SK-N-SH treated with all-trans-retinoic acid at 6 μM for 48 hours (cell line): Measurements from ENCODE around the gene PLXNB1.

Source experiments
- ATAC-seq: fragments of 200-7000 bp; cut with Tn5 transposase; 3 replicates; pipeline ENCODE4 v1.9.1; 2020; ENCODE audit warnings: mild to moderate bottlenecking, moderate library complexity
- ARNTL ChIP-seq: fragments of 450-650 bp; formaldehyde crosslinking; IDR thresholded peaks from 2 replicates; pipeline ENCODE4 v1.5.0; 2020; ENCODE audit warnings: low read depth, mild to moderate bottlenecking, moderate library complexity, borderline replicate concordance
- BACH2 ChIP-seq: fragments of 250-450 bp; sonication (Bioruptor Pico); IDR thresholded peaks from 2 replicates; pipeline ENCODE4 v1.9.0; 2021; ENCODE audit warnings: mild to moderate bottlenecking, borderline replicate concordance
- CREB5 ChIP-seq: fragments of 250-450 bp; sonication (Bioruptor Pico); IDR thresholded peaks from 2 replicates; pipeline ENCODE4 v1.5.1; 2020; ENCODE audit warnings: low read depth, mild to moderate bottlenecking, moderate library complexity
- CSDC2 ChIP-seq: fragments of 250-450 bp; sonication (Bioruptor Pico); IDR thresholded peaks from 2 replicates; pipeline ENCODE4 v1.5.0; 2020; ENCODE audit warnings: mild to moderate bottlenecking, moderate library complexity
- CSRNP3 ChIP-seq: fragments of 250-450 bp; sonication (Bioruptor Pico); IDR thresholded peaks from 2 replicates; pipeline ENCODE4 v1.5.1; 2021; ENCODE audit warnings: mild to moderate bottlenecking, moderate library complexity
- ESRRG ChIP-seq: fragments of 250-450 bp; sonication (Bioruptor Pico); IDR thresholded peaks from 2 replicates; pipeline ENCODE4 v1.6.1; 2021; ENCODE audit warnings: mild to moderate bottlenecking
- GLIS3 ChIP-seq: fragments of 250-450 bp; sonication (Bioruptor Pico); IDR thresholded peaks from 2 replicates; pipeline ENCODE4 v1.5.0; 2020; ENCODE audit warnings: mild to moderate bottlenecking, moderate library complexity
- ISL1 ChIP-seq: fragments of 250-450 bp; sonication (Bioruptor Pico); IDR thresholded peaks from 2 replicates; pipeline ENCODE4 v2.1.2; 2022; ENCODE audit warnings: mild to moderate bottlenecking, moderate library complexity
- OSR1 ChIP-seq: fragments of 250-450 bp; sonication (Bioruptor Pico); IDR thresholded peaks from 2 replicates; pipeline ENCODE4 v1.8.0; 2022; ENCODE audit warnings: moderate library complexity, mild to moderate bottlenecking, inconsistent platforms
- PATZ1 ChIP-seq: fragments of 250-450 bp; sonication (Bioruptor Pico); IDR thresholded peaks from 2 replicates; pipeline ENCODE4 v1.8.0; 2020; ENCODE audit warnings: mild to moderate bottlenecking, moderate library complexity, borderline replicate concordance
- PPARA ChIP-seq: fragments of 250-450 bp; sonication (Bioruptor Pico); IDR thresholded peaks from 2 replicates; pipeline ENCODE4 v1.5.0; 2020; ENCODE audit warnings: mild to moderate bottlenecking, borderline replicate concordance
- RARB ChIP-seq: fragments of 250-450 bp; sonication (Bioruptor Pico); IDR thresholded peaks from 2 replicates; pipeline ENCODE4 v1.8.0; 2021; ENCODE audit warnings: mild to moderate bottlenecking, moderate library complexity
- SNAI2 ChIP-seq: fragments of 250-450 bp; sonication (Bioruptor Pico); IDR thresholded peaks from 2 replicates; pipeline ENCODE4 v1.5.0; 2020; ENCODE audit warnings: mild to moderate bottlenecking, moderate library complexity
- TCF4 ChIP-seq: fragments of 250-450 bp; sonication (Bioruptor Pico); IDR thresholded peaks from 2 replicates; pipeline ENCODE4 v1.8.0; 2021; ENCODE audit warnings: mild to moderate bottlenecking, moderate library complexity, borderline replicate concordance
- TOX ChIP-seq: fragments of 250-450 bp; sonication (Bioruptor Pico); IDR thresholded peaks from 2 replicates; pipeline ENCODE4 v1.8.0; 2021; ENCODE audit warnings: mild to moderate bottlenecking, moderate library complexity, borderline replicate concordance
- TSHZ2 ChIP-seq: fragments of 250-450 bp; sonication (Bioruptor Pico); IDR thresholded peaks from 2 replicates; pipeline ENCODE4 v1.5.0; 2020; ENCODE audit warnings: mild to moderate bottlenecking, moderate library complexity
- ZC3H10 ChIP-seq: fragments of 250-450 bp; sonication (Bioruptor Pico); IDR thresholded peaks from 2 replicates; pipeline ENCODE4 v1.5.1; 2021; ENCODE audit warnings: mild to moderate bottlenecking, moderate library complexity
- ZFP30 ChIP-seq: fragments of 450-650 bp; formaldehyde crosslinking; IDR thresholded peaks from 2 replicates; pipeline ENCODE4 v1.5.0; 2022; ENCODE audit warnings: mild to moderate bottlenecking, moderate library complexity
- ZNF565 ChIP-seq: fragments of 450-650 bp; formaldehyde crosslinking; conservative IDR thresholded peaks from 2 replicates; pipeline ENCODE4 v1.5.0; 2020; ENCODE audit warnings: low read depth, mild to moderate bottlenecking, moderate library complexity
- ZNF70 ChIP-seq: fragments of 450-650 bp; formaldehyde crosslinking; IDR thresholded peaks from 2 replicates; pipeline ENCODE4 v1.5.0; 2020; ENCODE audit warnings: mild to moderate bottlenecking, moderate library complexity
- ZNF8 ChIP-seq: fragments of 450-650 bp; formaldehyde crosslinking; IDR thresholded peaks from 2 replicates; pipeline ENCODE4 v1.5.0; 2020; ENCODE audit warnings: mild to moderate bottlenecking, moderate library complexity

PLXNB1 gene

GRCh38 chr3:48446425-48447193 is 16.7 kb upstream of the PLXNB1 start, which contains the start of gene ATRIP:
ATRIP (plus strand) TSS chr3:48446737; CDS start chr3:48446846, 109 bp downstream.
- peak; percentile 94 for ATAC-seq
- TF ChIP-seq ZNF70 (no peak), ISL1 (CRISPR knock-in tag) (no peak), ARNTL (CRISPR knock-in tag) (no peak), TSHZ2 (CRISPR knock-in tag) (no peak), TOX (CRISPR knock-in tag) (no peak), ESRRG (CRISPR knock-in tag) (no peak), PPARA (no peak), BACH2 (CRISPR knock-in tag) (no peak), SNAI2 (CRISPR knock-in tag) (no peak)

GRCh38 chr3:48446043-48446424 is 16.1 kb upstream of the PLXNB1 start:
- TF ChIP-seq ZNF565 (CRISPR knock-in tag) = no peak
- TF ChIP-seq ESRRG (CRISPR knock-in tag) = no peak
- TF ChIP-seq CREB5 (CRISPR knock-in tag) = no peak
- no peak for TF ChIP-seq ZNF8
- no peak for TF ChIP-seq TSHZ2 (CRISPR knock-in tag)
- TF ChIP-seq CSRNP3 = no peak
- no peak for TF ChIP-seq SNAI2 (CRISPR knock-in tag)
- TF ChIP-seq ZC3H10 (CRISPR knock-in tag) = no peak
- TF ChIP-seq ZNF70 = no peak
- TF ChIP-seq TCF4 (CRISPR knock-in tag) = no peak
- no peak for TF ChIP-seq BACH2 (CRISPR knock-in tag)
- no peak for TF ChIP-seq RARB (CRISPR knock-in tag)
- TF ChIP-seq CSDC2 (CRISPR knock-in tag) = no peak
- TF ChIP-seq GLIS3 = no peak
- TF ChIP-seq ZFP30 = no peak
- no peak for TF ChIP-seq PPARA
- no peak for TF ChIP-seq OSR1 (CRISPR knock-in tag)
- TF ChIP-seq PATZ1 = no peak
- ATAC-seq = peak; percentile 21
